Astrocyte (in vitro differentiated cells and primary cell): ENCODE measurements around the gene TTC9B. TPM values are rescaled to one million over a fixed set of nuclear protein-coding genes. Genes with fewer than 3 reads are reported as not detected.

ENCODE experiments used
- DNase-seq: peaks from one replicate; pipeline ENCODE4 v3.0.0-alpha.2; 2010; ENCODE audit warnings: low read depth
- FAIRE-seq: peaks from 2 replicates; lab custom pipeline; 2011; peaks lifted over from hg19 to GRCh38; lab: Jason Lieb, UNC
- H2AFZ ChIP-seq: 2 replicates; pipeline ENCODE4 v1.6.0; 2012; ENCODE audit warnings: low read depth, low read length, inconsistent platforms
- H3K27ac ChIP-seq: 2 replicates; pipeline ENCODE4 v1.5.1; 2011; ENCODE audit warnings: low read depth, low read length, inconsistent platforms
- H3K27me3 ChIP-seq: 2 replicates; pipeline ENCODE4 v1.6.0; 2011; ENCODE audit warnings: low read length, inconsistent platforms; ENCODE audit not compliant: insufficient read depth
- H3K36me3 ChIP-seq: 2 replicates; pipeline ENCODE4 v1.5.1; 2011; ENCODE audit warnings: low read length, inconsistent platforms; ENCODE audit not compliant: insufficient read depth
- H3K4me1 ChIP-seq: 2 replicates; pipeline ENCODE4 v1.5.1; 2011; ENCODE audit warnings: low read length, inconsistent platforms; ENCODE audit not compliant: insufficient read depth
- H3K4me2 ChIP-seq: 2 replicates; pipeline ENCODE4 v1.6.0; 2012; ENCODE audit warnings: low read length, inconsistent platforms
- H3K4me3 ChIP-seq: 2 replicates; pipeline ENCODE4 v1.5.1; 2011; ENCODE audit warnings: low read depth, mild to moderate bottlenecking, low read length, inconsistent platforms; ENCODE audit not compliant: insufficient read depth
- H3K79me2 ChIP-seq: 2 replicates; pipeline ENCODE4 v1.6.0; 2012; ENCODE audit warnings: mild to moderate bottlenecking, low read length, inconsistent platforms; ENCODE audit not compliant: insufficient read depth
- H3K9ac ChIP-seq: 2 replicates; pipeline ENCODE4 v1.6.0; 2012; ENCODE audit warnings: mild to moderate bottlenecking, low read length, inconsistent platforms
- H3K9me3 ChIP-seq: 2 replicates; pipeline ENCODE4 v1.5.1; 2012; ENCODE audit warnings: low read depth, mild to moderate bottlenecking, low read length, inconsistent platforms; ENCODE audit not compliant: insufficient read depth
- H4K20me1 ChIP-seq: 2 replicates; pipeline ENCODE4 v1.6.0; 2012; ENCODE audit warnings: low read length, inconsistent platforms; ENCODE audit not compliant: insufficient read depth
- H3K27ac Mint-ChIP-seq: one replicate; pipeline ENCODE4 v1.8.0; 2021; ENCODE audit warnings: mild to moderate bottlenecking, mixed read lengths; ENCODE audit not compliant: unreplicated experiment
- H3K27me3 Mint-ChIP-seq: one replicate; pipeline ENCODE4 v1.8.0; 2021; ENCODE audit warnings: low read depth, mixed read lengths; ENCODE audit not compliant: unreplicated experiment
- H3K36me3 Mint-ChIP-seq: one replicate; pipeline ENCODE4 v1.8.0; 2021; ENCODE audit warnings: low read depth, mixed read lengths; ENCODE audit not compliant: unreplicated experiment
- H3K4me1 Mint-ChIP-seq: one replicate; pipeline ENCODE4 v1.8.0; 2021; ENCODE audit warnings: low read depth, mixed read lengths; ENCODE audit not compliant: unreplicated experiment
- H3K4me3 Mint-ChIP-seq: one replicate; pipeline ENCODE4 v1.8.0; 2021; ENCODE audit warnings: mild to moderate bottlenecking, moderate library complexity, mixed read lengths; ENCODE audit not compliant: unreplicated experiment
- H3K9me3 Mint-ChIP-seq: one replicate; pipeline ENCODE4 v1.8.0; 2021; ENCODE audit warnings: mild to moderate bottlenecking, mixed read lengths; ENCODE audit not compliant: unreplicated experiment
- EZH2 ChIP-seq: IDR thresholded peaks from 2 replicates; pipeline ENCODE4 v1.6.1; 2012; ENCODE audit warnings: mild to moderate bottlenecking, low read length, inconsistent platforms; ENCODE audit not compliant: insufficient read depth
- total RNA-seq: library from RNA; stranded (reverse); gene quantifications from 2 replicates; pipeline ENCODE4 v1.2.1, GENCODE V29; 2021
- TF ChIP-seq, protein P1 (sequence below): IDR thresholded peaks from 2 replicates; pipeline ENCODE4 v1.5.1; 2011; ENCODE audit warnings: low read depth, mild to moderate bottlenecking, inconsistent platforms, low read length, moderate library complexity; ENCODE audit not compliant: insufficient read depth

TTC9B gene
- total RNA-seq, 1 donor from 2014 or later = not detected

DNA sequence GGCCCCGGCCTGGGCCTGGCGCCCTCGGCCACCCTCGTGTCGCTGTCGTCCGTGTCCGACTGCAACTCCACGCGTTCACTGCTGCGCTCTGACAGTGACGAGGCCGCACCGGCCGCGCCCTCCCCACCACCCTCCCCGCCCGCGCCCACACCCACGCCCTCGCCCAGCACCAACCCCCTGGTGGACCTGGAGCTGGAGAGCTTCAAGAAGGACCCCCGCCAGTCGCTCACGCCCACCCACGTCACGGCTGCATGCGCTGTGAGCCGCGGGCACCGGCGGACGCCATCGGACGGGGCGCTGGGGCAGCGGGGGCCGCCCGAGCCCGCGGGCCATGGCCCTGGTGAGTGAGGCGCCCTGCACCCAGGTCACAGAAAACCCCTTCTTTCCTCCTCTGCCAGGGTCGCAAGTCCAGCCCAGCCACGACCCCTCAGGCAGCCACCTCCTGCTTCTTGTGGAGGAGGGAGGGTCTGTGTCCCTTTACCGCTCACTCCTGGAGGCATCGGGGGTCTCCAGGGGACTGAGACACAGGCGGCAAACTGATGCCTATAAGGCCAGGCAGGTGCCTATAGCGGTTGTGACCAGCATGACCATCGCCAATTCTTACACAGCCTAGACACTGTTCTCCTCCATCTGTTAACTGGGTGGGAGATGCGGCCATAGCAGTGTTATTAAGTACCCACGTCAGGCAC lies 4.2 kb downstream of the TTC9B start:
- no peak overlapping the region for H3K9ac ChIP-seq
- peaks cover 18% of the 10 kb centered on the region for H3K27me3 ChIP-seq
- DNase-seq (no peak), FAIRE-seq (no peak)
- Mint-ChIP-seq H3K4me1 (peaks cover 2% of the 10 kb centered on the region), H3K27ac (no peak overlapping the region), H3K27me3 (peaks cover 18% of the 10 kb centered on the region), H3K9me3 (peaks cover 2% of the 10 kb centered on the region), H3K36me3 (peaks cover 10% of the 10 kb centered on the region), H3K4me3 (no peak overlapping the region)
- TF ChIP-seq EZH2 = no peak
- TF ChIP-seq, protein P1, sequence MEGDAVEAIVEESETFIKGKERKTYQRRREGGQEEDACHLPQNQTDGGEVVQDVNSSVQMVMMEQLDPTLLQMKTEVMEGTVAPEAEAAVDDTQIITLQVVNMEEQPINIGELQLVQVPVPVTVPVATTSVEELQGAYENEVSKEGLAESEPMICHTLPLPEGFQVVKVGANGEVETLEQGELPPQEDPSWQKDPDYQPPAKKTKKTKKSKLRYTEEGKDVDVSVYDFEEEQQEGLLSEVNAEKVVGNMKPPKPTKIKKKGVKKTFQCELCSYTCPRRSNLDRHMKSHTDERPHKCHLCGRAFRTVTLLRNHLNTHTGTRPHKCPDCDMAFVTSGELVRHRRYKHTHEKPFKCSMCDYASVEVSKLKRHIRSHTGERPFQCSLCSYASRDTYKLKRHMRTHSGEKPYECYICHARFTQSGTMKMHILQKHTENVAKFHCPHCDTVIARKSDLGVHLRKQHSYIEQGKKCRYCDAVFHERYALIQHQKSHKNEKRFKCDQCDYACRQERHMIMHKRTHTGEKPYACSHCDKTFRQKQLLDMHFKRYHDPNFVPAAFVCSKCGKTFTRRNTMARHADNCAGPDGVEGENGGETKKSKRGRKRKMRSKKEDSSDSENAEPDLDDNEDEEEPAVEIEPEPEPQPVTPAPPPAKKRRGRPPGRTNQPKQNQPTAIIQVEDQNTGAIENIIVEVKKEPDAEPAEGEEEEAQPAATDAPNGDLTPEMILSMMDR = no peak
- peaks cover 2% of the 10 kb centered on the region for H3K36me3 ChIP-seq
- no peak overlapping the region for H3K27ac ChIP-seq
- H2AFZ ChIP-seq = no peak overlapping the region
- H3K4me2 ChIP-seq = no peak overlapping the region
- peaks cover 5% of the 10 kb centered on the region for H4K20me1 ChIP-seq
- H3K79me2 ChIP-seq = no peaks in the 10 kb centered on the region
- H3K4me3 ChIP-seq = no peak overlapping the region
- H3K4me1 ChIP-seq = no peaks in the 10 kb centered on the region
- H3K9me3 ChIP-seq = no peaks in the 10 kb centered on the region

DNA sequence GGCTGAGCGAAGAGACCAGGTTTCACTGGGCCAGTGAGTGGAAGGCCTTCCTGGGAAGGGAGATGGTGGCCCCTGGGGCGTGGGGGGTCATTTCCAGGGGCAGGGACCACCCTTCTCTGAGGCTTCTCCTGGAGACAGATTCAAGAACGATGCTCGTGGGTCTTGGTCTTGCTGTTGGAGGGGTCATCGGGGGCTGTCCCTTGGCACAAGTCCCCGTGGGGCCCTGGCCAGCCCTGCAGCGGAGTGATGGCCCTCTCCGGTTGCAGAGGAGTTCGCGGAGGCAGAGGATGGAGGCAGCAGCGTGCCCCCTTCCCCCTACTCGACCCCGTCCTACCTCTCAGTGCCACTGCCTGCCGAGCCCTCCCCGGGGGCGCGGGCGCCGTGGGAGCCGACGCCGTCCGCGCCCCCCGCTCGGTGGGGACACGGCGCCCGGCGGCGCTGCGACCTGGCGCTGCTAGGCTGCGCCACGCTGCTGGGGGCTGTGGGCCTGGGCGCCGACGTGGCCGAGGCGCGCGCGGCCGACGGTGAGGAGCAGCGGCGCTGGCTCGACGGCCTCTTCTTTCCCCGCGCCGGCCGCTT lies 4.8 kb downstream of the TTC9B start:
- no peak overlapping the region for H3K4me2 ChIP-seq
- no peaks in the 10 kb centered on the region for H3K9me3 ChIP-seq
- Mint-ChIP-seq H3K9me3 (peaks cover 2% of the 10 kb centered on the region), H3K36me3 (peaks cover 13% of the 10 kb centered on the region), H3K27ac (no peak overlapping the region), H3K4me1 (peaks cover 2% of the 10 kb centered on the region), H3K4me3 (no peak overlapping the region), H3K27me3 (peaks cover 14% of the 10 kb centered on the region)
- no peaks in the 10 kb centered on the region for H3K79me2 ChIP-seq
- no peak for DNase-seq
- H3K27me3 ChIP-seq = peaks cover 18% of the 10 kb centered on the region
- H4K20me1 ChIP-seq = peaks cover 5% of the 10 kb centered on the region
- peaks cover 2% of the 10 kb centered on the region for H3K36me3 ChIP-seq
- no peak overlapping the region for H3K9ac ChIP-seq
- no peak for FAIRE-seq
- no peak for TF ChIP-seq EZH2
- TF ChIP-seq, protein P1 = no peak
- no peak overlapping the region for H2AFZ ChIP-seq
- H3K4me3 ChIP-seq = no peak overlapping the region
- H3K4me1 ChIP-seq = no peaks in the 10 kb centered on the region
- H3K27ac ChIP-seq = no peak overlapping the region

DNA sequence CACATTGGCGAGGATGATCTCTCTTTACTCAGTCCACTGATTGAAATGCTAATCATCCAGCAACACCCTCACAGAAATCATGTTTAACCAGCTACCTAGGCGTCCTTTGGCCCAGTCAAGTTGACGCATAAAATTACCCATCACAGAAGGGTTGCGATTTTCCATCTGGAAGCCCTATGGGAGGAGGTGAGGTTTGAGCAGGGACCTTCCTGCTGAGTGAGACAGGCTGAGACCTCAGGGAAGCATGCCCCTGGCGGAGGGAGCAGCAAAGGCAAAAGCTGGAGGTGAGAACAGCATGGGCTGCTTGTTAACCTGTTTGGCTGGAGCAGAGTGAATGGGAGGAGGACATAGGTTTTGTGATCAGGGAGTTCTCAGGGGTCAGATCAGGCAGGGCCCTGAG lies 7.3 kb downstream of the TTC9B start:
- Histone ChIP-seq H3K27ac (no peak overlapping the region), H3K4me1 (no peaks in the 10 kb centered on the region), H3K79me2 (no peaks in the 10 kb centered on the region), H4K20me1 (no peaks in the 10 kb centered on the region), H3K9me3 (no peaks in the 10 kb centered on the region), H3K4me3 (no peak overlapping the region), H3K9ac (no peak overlapping the region), H3K4me2 (no peak overlapping the region), H3K27me3 (peaks cover under 1% of the 10 kb centered on the region), H3K36me3 (peaks cover 2% of the 10 kb centered on the region), H2AFZ (no peak overlapping the region)
- DNase-seq (no peak), FAIRE-seq (no peak)
- peaks cover 2% of the 10 kb centered on the region for H3K9me3 Mint-ChIP-seq
- no peak overlapping the region for H3K27ac Mint-ChIP-seq
- peaks cover 2% of the 10 kb centered on the region for H3K27me3 Mint-ChIP-seq
- H3K4me1 Mint-ChIP-seq = no peaks in the 10 kb centered on the region
- H3K36me3 Mint-ChIP-seq = peaks cover 8% of the 10 kb centered on the region
- H3K4me3 Mint-ChIP-seq = no peak overlapping the region
- TF ChIP-seq, protein P1 = no peak
- no peak for TF ChIP-seq EZH2
